HG02798 (cell line): ENCODE data around the gene RHOT2.
"Not testable (repeated sequence)": the region's sequence is repeated elsewhere in the genome, so short reads cannot be mapped to it uniquely, and the experiment has no call there.

ENCODE experiments used
- ATAC-seq: cut with Tn5 transposase; IDR thresholded peaks from one replicate; pipeline ENCODE4 v1.9.1; 2021; ENCODE audit warnings: mild to moderate bottlenecking; ENCODE audit not compliant: unreplicated experiment, poor library complexity

The RHOT2 gene

GRCh38 chr16:709566-710499 is 41.9 kb downstream of the RHOT2 start:
- ATAC-seq = no peak

GRCh38 chr16:710500-711075 is 42.7 kb downstream of the RHOT2 start:
- no peak for ATAC-seq

DNA sequence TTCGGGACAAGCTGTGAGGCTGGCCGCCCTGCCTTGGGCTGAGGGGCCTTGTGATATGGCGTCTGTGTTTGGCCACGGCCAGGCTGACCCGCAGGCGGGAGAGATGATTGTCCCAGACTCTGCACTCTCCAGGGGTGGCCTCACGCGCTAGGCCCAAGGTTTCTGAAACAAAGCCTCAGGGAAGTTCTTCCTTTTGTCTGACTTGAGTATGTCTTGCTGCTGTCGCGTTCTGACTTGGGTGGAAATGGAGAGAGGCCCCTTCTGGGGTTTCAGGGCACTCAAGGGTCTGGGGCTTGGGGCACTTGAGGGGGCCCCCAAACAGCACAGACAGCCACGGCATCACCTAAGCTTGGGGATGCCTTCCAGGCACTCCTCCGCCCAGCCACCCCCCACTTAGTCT is 43.2 kb downstream of the RHOT2 start:
- ATAC-seq = no peak

DNA sequence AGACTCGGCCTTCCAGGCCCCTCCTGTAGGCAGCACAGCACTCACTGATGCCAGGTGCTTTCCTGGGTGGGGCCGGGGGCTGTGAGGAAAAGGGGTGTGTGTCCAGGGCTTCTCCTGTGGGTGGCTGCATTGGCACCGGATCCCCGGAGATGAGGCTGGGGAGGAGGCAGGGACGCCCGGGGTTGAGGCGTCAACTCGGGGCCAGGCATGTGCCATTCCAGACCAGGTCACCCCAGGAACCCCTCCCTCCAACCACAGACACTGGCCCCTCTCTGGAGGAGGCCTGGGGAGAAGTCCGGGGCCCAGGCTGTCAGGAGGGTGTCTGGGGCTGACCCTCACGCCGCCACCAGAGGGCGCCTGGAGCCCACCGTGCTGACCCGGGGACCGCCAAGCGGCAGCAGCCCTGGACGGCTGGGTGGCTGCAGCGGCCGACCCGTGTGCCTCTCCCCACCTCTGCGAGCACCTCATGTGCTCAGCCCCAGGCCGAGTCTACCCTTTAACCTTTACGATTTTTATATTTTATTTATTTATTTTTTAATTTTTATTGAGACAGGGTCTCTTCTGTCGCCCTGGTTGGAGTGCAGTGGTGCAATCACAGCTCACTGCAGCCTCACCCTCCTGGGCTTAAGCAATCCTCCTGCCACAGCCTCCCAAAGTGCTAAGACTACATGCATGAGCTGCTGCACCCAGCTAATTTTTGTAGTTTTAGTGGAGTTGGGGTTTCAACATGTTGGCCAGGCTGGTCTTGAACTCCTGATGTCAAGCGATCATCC is 43.8 kb downstream of the RHOT2 start:
- no peak for ATAC-seq

- not testable (repeated sequence) for ATAC-seq
These were observed 44.9 kb downstream of the RHOT2 start for GRCh38 chr16:712740-713250.

- ATAC-seq = no peak
These were observed 46.1 kb downstream of the RHOT2 start for GRCh38 chr16:714079-714478.

DNA sequence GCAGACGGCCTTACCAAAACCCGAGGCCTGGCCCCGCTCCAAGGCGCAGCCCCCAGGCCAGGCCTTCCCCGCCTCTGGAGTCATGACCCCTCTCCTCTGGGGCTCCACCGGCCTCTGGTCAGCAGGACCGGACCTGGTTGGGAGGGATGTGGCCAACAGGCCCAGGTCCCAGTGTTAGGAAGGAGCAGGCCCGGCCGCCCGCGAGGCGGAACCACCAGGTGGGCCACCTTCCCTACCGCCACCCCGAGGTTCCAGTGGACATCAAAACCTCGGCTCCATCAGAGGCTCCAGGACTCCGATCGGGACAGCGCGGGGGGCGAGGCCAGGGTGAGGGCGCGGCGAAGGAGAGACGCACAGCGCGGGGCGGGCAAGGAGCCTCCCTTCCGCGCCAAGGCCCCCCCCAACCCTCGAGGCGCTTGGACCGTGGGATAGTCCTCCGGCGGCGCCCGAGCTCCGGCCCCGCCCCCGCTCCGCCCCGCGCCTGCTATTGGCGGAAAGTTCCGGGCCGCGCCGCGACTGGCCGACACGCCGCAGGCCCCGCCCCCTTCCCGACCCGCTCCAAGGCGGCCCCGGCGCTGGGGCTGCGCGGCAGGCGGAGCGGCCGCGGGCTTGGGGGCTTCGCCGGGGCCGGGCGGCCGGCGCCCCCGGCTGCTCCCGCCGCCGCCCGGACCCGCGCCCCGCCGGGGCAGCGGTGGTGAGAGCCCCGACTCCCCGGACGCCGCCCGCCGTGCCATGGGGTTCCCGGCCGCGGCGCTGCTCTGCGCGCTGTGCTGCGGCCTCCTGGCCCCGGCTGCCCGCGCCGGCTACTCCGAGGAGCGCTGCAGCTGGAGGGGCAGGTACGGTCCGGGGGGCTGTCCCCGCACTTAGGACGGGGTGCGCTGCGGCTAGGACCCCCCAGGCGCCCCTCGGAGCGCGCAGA is 46.9 kb downstream of the RHOT2 start, which contains the start of gene METRN:
Gene METRN (plus strand): TSS at position 561 of the 919 bp plus-strand sequence. CDS start 172 bp downstream, at position 733.
- peak; percentile 84 for ATAC-seq

GRCh38 chr16:715477-716199 is 47.7 kb downstream of the RHOT2 start:
- peak; percentile 9 for ATAC-seq

DNA sequence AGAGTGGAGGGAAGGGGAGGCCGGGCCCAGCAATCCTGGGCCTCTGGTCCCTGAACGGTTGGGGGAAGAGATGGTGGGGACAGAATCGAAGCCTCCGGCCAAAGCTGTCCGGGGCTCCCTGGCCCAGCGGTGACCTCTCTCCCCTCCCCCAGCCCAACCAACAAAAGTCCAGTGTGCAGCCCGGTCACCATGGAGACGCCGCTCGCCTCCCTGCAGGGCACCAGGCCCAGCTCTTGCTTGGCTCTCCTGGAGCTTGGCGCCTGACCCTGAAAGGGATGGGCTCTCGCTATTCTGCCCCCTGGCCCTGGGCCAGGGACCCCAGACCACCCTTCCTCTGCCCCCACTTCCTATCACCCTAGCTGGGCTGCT is 48.3 kb downstream of the RHOT2 start:
- ATAC-seq = no peak

- no peak for ATAC-seq
These were observed 48.9 kb downstream of the RHOT2 start for GRCh38 chr16:716768-717325.

- no peak for ATAC-seq
These were observed 49.7 kb downstream of the RHOT2 start for GRCh38 chr16:717450-718245.

DNA sequence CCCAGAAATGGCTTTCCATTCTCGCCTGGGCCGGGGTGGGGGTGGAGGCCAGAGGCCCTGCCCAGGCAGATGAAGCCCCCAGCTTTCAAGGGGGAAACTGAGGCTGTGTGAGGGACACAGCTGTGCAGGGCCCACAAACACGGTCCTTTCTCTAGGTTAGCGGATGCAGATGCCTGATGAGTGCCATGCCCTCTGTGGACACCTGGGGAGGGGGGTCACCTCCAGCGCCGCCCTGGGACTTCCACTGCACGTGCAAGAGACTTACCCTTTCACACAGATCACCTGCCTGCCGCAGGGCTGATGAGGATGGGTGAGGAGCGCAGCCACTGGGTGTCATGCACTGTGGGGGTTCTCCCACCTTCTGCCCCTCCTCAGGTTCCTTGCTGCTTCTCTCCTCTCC is 50.5 kb downstream of the RHOT2 start:
- no peak for ATAC-seq

- no peak for ATAC-seq
These were observed 51.0 kb downstream of the RHOT2 start for GRCh38 chr16:718922-719321.

DNA sequence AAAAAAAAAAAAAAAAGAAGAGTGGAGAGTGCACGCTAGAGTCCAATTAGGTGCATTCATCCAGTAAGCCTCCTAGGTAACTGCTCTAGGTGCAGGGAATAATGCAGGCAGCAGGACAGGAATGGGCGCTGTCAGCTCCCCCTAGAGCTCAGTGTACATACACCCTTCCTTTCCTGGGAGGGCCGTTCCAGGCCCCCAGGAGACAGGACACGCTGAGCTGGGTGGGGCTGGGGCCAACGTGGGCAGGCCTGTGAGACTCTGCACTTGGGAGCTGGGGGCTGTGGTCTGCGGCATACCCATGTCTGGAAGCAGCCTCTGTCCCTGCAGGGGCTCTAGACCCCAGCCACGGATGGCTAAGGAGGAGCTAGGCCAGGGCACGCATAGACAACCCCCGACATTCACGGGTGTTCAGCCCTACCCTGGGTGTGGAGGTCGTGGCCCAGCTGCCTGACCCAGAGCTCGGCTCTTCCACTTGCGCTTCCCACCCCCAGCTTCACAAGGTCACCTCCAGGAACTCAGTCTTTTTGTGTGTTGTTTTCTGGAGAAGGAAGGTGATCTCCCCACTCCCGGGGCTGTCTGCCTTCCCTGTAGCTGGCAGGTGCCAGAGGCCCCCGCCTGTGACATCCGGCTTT is 52.0 kb downstream of the RHOT2 start:
- ATAC-seq = no peak

GRCh38 chr16:720447-720989 is 52.6 kb downstream of the RHOT2 start:
- peak; percentile 13 for ATAC-seq

- peak; percentile 76 for ATAC-seq
These were observed 53.2 kb downstream of the RHOT2 start, which contains the start of gene ANTKMT for GRCh38 chr16:720990-721764. Gene ANTKMT, plus strand, starts transcription at chr16:721146. Its CDS starts 129 bp downstream, at chr16:721275.
